ENCODE measurements around the gene SCO2.

DNA sequence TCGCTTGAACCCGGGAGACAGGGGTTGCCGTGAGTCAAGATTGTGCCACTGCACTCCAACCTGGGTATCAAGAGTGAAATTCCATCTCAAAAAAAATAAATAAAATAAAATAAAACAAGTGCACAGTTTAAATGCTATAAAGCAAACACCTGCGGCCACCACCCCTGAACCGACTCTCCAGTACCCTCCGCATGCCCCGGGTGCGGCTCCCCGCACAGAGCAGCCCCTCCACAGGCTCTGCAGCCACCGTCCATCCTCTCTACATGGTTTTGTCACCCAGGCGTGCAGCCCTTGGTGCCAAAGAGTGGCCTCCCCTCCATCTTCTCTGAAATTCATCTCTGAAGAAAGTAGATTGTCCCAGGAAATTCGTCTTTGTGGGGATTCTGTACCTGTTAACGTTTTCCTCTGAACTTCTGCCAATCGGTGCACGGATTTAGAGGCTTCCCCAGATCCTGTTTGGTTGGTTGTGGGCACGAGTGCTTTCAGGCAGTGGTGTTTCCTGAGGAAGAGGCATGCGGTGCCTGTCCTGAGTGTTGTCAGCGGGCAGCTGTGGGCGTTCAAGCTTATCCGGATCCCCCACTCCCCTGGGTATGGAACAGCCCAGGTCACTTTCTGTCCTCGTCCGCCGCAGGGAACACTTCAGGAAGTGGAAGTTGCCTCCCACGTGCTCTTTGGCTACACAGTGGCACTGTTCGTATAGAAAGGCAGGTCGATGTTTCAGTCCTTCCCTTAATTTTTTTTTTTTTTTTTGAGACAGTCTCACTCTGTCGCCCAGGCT, 34.7 kb downstream of the SCO2 start:
- no peak for TF ChIP-seq EP300 (IDR thresholded peaks at IDR 0.05; ENCODE audit: borderline replicate concordance)
- no peak for TF ChIP-seq MAX (IDR thresholded peaks at IDR 0.05)
- no peak for TF ChIP-seq CEBPB (IDR thresholded peaks at IDR 0.05)
- no peak for TF ChIP-seq TEAD4 (IDR thresholded peaks at IDR 0.05)
- TF ChIP-seq, protein P1, sequence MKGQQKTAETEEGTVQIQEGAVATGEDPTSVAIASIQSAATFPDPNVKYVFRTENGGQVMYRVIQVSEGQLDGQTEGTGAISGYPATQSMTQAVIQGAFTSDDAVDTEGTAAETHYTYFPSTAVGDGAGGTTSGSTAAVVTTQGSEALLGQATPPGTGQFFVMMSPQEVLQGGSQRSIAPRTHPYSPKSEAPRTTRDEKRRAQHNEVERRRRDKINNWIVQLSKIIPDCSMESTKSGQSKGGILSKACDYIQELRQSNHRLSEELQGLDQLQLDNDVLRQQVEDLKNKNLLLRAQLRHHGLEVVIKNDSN (IDR thresholded peaks at IDR 0.05): no peak
- TF ChIP-seq, protein P2, sequence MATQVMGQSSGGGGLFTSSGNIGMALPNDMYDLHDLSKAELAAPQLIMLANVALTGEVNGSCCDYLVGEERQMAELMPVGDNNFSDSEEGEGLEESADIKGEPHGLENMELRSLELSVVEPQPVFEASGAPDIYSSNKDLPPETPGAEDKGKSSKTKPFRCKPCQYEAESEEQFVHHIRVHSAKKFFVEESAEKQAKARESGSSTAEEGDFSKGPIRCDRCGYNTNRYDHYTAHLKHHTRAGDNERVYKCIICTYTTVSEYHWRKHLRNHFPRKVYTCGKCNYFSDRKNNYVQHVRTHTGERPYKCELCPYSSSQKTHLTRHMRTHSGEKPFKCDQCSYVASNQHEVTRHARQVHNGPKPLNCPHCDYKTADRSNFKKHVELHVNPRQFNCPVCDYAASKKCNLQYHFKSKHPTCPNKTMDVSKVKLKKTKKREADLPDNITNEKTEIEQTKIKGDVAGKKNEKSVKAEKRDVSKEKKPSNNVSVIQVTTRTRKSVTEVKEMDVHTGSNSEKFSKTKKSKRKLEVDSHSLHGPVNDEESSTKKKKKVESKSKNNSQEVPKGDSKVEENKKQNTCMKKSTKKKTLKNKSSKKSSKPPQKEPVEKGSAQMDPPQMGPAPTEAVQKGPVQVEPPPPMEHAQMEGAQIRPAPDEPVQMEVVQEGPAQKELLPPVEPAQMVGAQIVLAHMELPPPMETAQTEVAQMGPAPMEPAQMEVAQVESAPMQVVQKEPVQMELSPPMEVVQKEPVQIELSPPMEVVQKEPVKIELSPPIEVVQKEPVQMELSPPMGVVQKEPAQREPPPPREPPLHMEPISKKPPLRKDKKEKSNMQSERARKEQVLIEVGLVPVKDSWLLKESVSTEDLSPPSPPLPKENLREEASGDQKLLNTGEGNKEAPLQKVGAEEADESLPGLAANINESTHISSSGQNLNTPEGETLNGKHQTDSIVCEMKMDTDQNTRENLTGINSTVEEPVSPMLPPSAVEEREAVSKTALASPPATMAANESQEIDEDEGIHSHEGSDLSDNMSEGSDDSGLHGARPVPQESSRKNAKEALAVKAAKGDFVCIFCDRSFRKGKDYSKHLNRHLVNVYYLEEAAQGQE (IDR thresholded peaks at IDR 0.05; ENCODE audit: low read depth): no peak
- TF ChIP-seq TAF1 (IDR thresholded peaks at IDR 0.05; ENCODE audit: low read depth): no peak
- no peak for TF ChIP-seq CREB1 (IDR thresholded peaks at IDR 0.05; ENCODE audit: low read depth)
- TF ChIP-seq RAD21 (IDR thresholded peaks at IDR 0.05; ENCODE audit: low read depth): no peak
- TF ChIP-seq FOXM1 (IDR thresholded peaks at IDR 0.05; ENCODE audit: borderline replicate concordance, low read depth): no peak

Measured in Ishikawa (cell line).